SK-N-SH (cell line): ENCODE measurements around the gene TMC1.

Source experiments
- CHD2 ChIP-seq: fragments of 150-350 bp; IDR thresholded peaks from 2 replicates; pipeline ENCODE4 v1.6.1; 2018; ENCODE audit warnings: low read length; ENCODE audit not compliant: partially characterized antibody
- CTCF ChIP-seq: fragments of 200-600 bp; sonication (generic); IDR thresholded peaks from 2 replicates; pipeline ENCODE4 v1.6.1; 2017; ENCODE audit warnings: antibody characterized with exemption, mild to moderate bottlenecking, moderate library complexity
- EP300 ChIP-seq, 2 experiments: IDR thresholded peaks; 2 replicates each; pipeline versions ENCODE4 v1.4.0 to v1.6.1; 2012; ENCODE audit warnings: borderline replicate concordance in 1 of 2, low read depth in 1 of 2, low read length in 1 of 2
- FOXJ3 ChIP-seq: sonication (generic); formaldehyde crosslinking; IDR thresholded peaks from 2 replicates; pipeline ENCODE4 v1.5.1; 2020; ENCODE audit warnings: mild to moderate bottlenecking, missing genetic modification reagents
- JUND ChIP-seq: IDR thresholded peaks from 2 replicates; pipeline ENCODE4 v1.4.0; 2012
- MAX ChIP-seq: IDR thresholded peaks from 2 replicates; pipeline ENCODE4 v1.4.0; 2012; ENCODE audit warnings: low read depth
- RCOR1 ChIP-seq: fragments of 150-350 bp; IDR thresholded peaks from 2 replicates; pipeline ENCODE4 v1.6.1; 2017; ENCODE audit warnings: antibody characterized with exemption, low read length
- SIN3A ChIP-seq: IDR thresholded peaks from 2 replicates; pipeline ENCODE4 v1.6.1; 2012; ENCODE audit warnings: low read depth, mild to moderate bottlenecking, low read length, moderate library complexity, borderline replicate concordance
- YY1 ChIP-seq: IDR thresholded peaks from 2 replicates; pipeline ENCODE4 v1.4.0; 2012; ENCODE audit warnings: low read depth, mild to moderate bottlenecking
- TF ChIP-seq, protein P1 (sequence below): IDR thresholded peaks from 2 replicates; pipeline ENCODE4 v1.6.1; 2012; ENCODE audit warnings: mild to moderate bottlenecking, low read depth, low read length, moderate library complexity
- TF ChIP-seq, protein P2 (sequence below): IDR thresholded peaks from 2 replicates; pipeline ENCODE4 v1.4.0; 2012; ENCODE audit warnings: low read depth, borderline replicate concordance

DNA sequence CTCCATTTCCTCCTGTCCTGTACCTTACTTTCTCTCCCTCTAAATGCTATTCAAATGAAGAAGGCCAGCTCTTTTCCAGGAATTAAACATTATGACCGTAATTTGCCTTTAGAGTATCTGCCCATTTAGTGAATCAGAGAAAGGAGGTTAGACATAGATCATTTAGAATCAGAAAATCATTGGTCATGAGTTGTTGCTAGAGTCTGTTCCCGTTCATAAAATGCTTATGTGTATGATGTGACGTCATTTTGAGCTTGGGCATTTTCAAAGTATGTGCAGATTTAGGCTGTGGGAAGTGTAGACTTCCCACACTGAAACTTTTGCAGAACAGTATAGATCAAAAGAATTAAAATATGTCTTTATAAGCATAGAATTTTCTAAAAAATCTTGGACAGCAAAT is 268.5 kb downstream of the TMC1 start:
- TF ChIP-seq RCOR1 = no peak
- no peak for TF ChIP-seq EP300 (IDR thresholded peaks at IDR 0.05; ENCODE audit: borderline replicate concordance in 1 of 2, low read depth in 1 of 2, low read length in 1 of 2)
- no peak for TF ChIP-seq SIN3A
- TF ChIP-seq, protein P1, sequence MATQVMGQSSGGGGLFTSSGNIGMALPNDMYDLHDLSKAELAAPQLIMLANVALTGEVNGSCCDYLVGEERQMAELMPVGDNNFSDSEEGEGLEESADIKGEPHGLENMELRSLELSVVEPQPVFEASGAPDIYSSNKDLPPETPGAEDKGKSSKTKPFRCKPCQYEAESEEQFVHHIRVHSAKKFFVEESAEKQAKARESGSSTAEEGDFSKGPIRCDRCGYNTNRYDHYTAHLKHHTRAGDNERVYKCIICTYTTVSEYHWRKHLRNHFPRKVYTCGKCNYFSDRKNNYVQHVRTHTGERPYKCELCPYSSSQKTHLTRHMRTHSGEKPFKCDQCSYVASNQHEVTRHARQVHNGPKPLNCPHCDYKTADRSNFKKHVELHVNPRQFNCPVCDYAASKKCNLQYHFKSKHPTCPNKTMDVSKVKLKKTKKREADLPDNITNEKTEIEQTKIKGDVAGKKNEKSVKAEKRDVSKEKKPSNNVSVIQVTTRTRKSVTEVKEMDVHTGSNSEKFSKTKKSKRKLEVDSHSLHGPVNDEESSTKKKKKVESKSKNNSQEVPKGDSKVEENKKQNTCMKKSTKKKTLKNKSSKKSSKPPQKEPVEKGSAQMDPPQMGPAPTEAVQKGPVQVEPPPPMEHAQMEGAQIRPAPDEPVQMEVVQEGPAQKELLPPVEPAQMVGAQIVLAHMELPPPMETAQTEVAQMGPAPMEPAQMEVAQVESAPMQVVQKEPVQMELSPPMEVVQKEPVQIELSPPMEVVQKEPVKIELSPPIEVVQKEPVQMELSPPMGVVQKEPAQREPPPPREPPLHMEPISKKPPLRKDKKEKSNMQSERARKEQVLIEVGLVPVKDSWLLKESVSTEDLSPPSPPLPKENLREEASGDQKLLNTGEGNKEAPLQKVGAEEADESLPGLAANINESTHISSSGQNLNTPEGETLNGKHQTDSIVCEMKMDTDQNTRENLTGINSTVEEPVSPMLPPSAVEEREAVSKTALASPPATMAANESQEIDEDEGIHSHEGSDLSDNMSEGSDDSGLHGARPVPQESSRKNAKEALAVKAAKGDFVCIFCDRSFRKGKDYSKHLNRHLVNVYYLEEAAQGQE = no peak
- no peak for TF ChIP-seq FOXJ3 (CRISPR knock-in tag)
- TF ChIP-seq CHD2 = no peak
- no peak for TF ChIP-seq YY1
- TF ChIP-seq JUND = no peak
- TF ChIP-seq CTCF = no peak
- TF ChIP-seq, protein P2, sequence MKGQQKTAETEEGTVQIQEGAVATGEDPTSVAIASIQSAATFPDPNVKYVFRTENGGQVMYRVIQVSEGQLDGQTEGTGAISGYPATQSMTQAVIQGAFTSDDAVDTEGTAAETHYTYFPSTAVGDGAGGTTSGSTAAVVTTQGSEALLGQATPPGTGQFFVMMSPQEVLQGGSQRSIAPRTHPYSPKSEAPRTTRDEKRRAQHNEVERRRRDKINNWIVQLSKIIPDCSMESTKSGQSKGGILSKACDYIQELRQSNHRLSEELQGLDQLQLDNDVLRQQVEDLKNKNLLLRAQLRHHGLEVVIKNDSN = no peak
- TF ChIP-seq MAX = no peak
